ENCODE data around the gene ASRGL1.

DNA sequence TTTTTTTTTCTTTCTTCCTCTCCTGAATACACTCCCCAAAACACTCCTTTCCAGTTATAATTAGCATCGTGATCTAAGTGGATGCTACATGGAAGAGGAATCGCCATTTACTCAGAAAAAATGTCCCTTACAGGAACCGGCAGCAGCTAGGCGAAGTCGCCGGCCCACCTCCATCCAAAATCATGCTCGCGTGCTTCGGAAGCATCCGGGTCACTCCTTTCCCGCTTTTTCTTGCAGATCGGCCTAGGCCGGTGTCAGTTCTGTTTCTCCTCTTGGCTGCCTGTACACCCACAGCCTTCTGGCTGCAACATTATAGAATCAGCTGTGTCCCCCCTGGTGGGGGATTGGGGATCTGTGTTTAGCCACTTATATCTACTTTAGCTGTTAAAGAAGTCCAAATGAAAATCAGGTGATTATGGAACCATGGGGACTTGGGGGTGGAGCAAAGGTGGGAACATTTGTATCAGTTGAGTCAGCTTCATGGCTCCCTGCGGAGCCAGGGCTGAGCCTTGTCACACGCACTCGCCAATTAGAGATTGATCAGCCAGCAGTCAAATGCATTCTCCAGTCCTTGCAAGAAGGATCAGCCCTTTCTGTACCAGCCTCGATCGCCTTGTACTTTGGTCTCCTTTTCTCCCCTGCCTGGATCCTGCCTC is 36.3 kb downstream of the ASRGL1 start:
- TF ChIP-seq CTCF (IDR thresholded peaks at IDR 0.05): no peak
- TF ChIP-seq POLR2A (IDR thresholded peaks at IDR 0.05): no peak
- no peak for TF ChIP-seq POLR2AphosphoS5 (IDR thresholded peaks at IDR 0.05)

Data from upper lobe of left lung (tissue), 4 donors.